GM19351 (cell line): ENCODE measurements around the gene CLCNKA.
"Not testable (repeated sequence)": the region's sequence is repeated elsewhere in the genome, so short reads cannot be mapped to it uniquely, and the experiment has no call there.

ENCODE experiments used
- ATAC-seq: cut with Tn5 transposase; IDR thresholded peaks from one replicate; pipeline ENCODE4 v1.9.1; 2021; ENCODE audit warnings: mild to moderate bottlenecking, moderate library complexity; ENCODE audit not compliant: unreplicated experiment

The CLCNKA gene

GRCh38 chr1:16021681-16022080 is at the start of gene CLCNKA:
CLCNKA (plus strand) TSS chr1:16022036; CDS start chr1:16022620, 584 bp downstream.
- ATAC-seq: no peak

DNA sequence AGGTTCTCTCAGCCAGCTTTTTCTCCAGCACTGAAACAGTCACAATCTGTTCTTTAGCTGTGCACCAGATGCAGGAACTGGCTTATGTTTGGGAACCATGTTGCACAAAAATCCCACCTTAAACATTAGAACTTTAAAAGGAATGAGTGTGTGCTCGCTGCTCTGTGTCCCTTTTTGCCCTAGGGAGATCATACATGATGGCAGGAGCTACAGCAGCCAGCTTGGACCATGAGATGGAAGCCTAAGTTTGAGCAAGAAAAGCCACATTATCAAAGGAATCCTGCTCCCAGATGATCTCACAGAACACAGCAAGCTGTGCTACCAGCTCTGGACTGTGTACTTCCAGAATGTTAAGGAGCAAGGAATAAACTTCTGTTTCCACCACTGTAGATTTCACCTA is 49.4 kb upstream of the CLCNKA start:
- no peak for ATAC-seq

DNA sequence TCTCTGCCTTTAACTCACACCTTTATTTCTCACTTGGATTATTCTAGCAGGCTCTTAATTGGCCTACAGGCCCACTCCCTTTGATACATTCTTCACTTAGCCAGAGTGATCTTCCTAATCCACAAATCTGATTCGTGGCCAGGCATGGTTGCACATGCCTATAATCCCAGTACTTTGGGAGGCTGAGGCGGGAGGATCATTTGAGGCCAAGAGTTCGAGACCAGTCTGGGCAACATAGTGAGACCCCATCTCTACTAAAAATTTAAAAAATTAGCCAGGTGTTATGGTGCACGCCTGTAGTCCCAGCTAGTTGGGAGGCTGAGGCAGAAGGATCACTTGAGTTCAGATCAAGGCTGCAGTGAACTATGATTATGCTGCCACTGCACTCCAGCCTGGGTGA is 48.1 kb upstream of the CLCNKA start:
- ATAC-seq: no peak

GRCh38 chr1:15974855-15975254 is 47.0 kb upstream of the CLCNKA start:
- no peak for ATAC-seq

DNA sequence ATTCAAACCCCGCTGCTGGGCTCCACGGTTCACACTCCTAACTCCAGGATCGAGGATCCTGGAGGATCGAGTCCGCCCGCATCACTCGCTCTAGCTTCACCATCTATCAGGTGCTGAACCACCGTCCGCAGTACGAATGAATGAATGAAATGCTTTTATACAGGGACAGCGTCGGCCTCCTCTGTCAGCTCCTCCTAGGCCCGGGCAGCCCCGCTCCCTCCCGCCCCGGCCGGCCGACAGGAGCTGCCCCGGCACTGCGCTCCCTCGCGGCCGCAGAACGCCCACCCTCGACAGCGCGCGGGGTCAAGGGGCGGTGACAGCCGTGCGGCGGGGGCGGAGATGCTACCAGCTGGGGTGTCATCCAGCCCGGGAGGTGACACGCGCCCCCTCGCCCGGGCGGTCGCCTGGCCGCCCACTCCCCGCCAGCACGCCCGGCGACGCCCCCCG is 46.5 kb upstream of the CLCNKA start:
- ATAC-seq: peak; percentile 56

DNA sequence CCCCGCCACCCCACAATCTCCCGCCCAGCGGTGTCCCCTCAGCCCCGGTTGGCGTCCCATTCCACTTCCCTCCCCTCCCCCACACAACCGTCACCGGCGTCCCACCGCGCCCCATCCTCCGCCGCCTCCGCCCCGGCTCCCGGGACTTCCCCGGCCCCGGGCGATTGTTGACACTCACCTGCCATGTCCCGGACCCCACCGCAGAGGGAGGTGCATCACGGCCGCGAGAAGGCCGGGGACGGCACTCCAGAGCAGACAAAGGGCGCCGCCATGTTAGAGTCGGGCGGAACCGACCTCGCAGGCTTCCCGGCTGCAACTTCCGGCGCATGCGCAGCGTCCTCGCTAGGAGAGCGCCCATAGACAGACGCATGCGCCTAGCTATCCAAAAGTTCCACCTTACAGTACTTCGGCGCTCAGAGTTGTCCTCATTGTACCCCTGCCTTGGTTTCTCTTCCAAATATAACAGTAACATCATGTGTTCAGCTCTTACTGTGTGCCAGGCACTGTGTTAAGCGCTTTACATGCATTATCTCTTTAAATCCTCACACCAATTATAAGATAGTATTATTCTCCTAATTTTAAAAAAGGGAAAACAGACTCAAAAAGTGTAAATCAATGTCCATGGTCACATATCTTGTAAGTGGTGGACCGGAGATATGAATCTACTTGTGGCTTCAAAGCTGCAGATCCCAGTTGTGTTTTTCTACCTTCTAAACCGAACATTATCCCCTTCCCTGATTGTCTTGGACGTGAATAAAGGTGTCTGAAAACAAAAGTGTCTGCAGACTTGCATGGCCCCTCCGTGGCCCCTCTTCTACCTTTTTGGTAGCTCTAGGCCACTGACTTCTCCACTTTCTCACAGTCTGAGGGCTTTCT is 45.8 kb upstream of the CLCNKA start, which contains the start of gene ZBTB17:
TSS of gene ZBTB17 (minus strand) at position 297 of the 876 bp plus-strand sequence. CDS start 27,606 bp downstream, outside the sequence.
- peak; percentile 74 for ATAC-seq

DNA sequence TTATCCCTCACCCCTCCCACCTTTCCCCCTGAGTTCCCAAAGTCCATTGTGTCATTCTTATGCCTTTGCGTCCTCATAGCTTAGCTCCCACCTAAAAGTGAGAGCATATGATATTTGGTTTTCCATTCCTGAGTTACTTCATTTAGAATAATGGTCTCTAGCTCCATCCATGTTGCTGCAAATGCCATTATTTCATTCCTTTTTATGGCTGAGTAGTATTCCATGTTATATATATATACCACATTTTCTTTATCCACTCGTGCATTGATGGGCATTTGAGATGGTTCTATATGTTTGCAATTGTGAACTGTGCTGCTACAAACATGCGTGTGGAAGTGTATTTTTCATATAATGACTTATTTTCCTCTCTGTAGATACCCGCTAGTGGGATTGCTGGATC is 43.9 kb upstream of the CLCNKA start:
- not testable (repeated sequence) for ATAC-seq

- no peak for ATAC-seq
Measured at GRCh38 chr1:15981679-15982078, 40.2 kb upstream of the CLCNKA start.

DNA sequence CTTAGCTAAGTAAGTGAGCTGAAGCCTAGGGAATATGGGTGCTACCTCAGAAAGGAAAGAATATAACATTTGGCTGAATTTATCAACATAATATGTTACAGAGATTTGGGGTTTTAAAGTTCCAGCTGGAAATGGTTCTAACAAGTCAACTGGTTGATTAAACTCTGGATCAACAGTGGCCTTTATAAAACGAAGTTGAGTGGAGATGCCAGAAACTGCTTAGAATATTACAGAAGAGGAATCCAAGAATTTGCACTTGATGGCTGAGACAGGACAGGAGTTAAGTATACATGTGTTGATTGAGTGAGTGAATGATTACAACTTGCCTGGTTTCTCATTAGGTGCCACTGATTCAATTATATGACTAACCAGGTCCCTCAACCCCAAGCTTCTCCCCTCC is 38.6 kb upstream of the CLCNKA start:
- no peak for ATAC-seq

- no peak for ATAC-seq
Measured at GRCh38 chr1:15985611-15986297, 36.1 kb upstream of the CLCNKA start.

- ATAC-seq: no peak
Measured at GRCh38 chr1:15988856-15989736, 32.7 kb upstream of the CLCNKA start.

- no peak for ATAC-seq
Measured at GRCh38 chr1:15989776-15990175, 32.1 kb upstream of the CLCNKA start.

DNA sequence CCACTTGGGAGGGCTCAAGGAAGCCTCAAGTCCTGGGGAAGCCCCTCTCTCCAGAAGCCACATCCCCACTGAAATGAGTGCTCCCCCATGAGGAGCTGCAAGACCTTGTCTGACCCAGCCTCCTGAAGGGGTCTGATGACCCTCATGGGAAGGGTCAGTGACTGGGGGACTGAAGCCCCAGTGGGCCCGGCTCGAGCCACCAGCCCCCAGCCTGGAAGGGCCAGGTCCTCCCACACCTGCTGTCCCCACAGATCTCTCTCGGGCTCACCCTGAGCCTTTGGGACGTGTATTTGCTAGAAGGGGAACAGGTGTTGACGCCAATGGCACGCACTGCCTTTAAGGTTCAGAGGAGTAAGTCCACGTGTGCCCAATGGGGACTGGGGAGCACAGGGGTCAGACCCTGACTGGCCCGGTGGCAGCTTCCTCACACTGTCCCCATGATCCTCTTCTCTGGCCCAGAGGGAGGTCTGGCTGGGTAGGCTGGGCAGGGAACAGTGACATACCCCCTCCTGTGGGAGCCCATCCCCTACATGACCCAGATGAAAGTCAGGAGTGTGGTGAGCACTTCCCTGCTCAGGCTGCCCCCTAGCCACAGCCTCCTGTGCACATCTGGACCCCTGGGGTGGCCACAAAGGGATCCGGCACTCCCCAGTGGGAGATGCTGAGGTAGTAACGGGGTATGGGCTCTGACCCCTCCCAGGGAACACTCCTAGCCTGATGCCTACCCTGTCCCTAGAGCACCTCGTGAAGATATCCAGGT is 30.2 kb upstream of the CLCNKA start:
- no peak for ATAC-seq

DNA sequence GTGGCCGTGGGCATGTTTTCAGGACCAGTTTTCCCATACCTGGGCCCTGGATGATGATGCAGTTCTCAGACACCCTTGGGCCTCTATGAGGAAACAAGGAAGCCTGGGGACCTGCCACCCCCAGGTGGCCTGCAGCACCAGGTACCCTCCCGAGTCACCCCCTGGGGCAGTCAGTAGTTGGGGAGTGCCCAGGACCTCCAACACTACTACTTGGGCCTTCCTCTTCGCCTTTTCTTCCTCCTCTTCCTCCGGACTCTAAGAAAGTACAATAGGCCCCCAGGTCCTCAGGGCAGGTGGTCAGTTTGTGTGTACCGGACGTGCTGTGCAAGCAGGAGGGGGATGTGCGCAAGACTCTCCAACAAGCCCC is 29.7 kb upstream of the CLCNKA start:
- ATAC-seq: no peak

DNA sequence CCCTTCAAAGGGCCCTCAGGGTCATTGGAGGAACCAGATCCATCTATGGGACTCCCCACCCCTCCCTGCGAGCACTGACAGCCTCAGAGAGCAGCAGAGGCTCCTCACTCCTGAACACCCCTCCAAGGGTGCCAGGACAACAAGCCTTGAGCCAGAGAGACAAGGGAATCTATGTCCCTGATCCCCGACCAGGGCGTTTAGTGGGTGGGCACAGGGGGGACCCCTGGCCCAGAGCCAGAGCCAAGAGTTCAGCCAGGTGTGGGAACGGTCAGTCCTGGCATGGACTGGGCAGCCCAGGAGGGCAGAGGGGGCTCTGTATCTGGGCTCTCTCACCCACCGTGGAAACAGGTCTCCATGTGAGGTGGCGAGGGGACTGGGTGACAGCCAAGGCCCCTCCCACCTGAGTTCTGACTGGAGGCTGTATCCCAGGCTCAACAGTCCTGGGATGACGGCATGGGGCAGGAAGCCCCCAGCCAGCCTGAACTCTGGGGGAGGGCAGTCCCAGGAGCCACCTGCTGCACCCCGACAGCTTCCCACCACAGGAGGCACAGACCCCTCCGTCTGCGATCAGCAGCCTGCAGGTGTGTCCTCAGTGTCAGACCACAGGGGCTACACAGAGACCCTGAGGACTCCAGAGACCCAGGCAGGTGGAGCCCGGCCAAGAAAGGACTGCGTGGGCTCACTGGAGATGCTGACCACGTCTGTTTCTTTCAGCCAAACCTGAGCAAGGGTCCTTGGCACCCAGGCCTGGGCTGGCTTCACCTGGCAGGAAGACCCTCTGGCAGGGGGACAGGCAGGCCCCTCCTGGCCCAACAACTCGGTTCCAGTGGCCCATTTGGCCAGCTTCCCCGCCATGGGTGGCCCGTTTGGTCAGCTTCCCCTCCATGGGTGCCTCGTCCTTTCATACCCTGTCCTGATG is 29.0 kb upstream of the CLCNKA start:
- ATAC-seq: no peak

DNA sequence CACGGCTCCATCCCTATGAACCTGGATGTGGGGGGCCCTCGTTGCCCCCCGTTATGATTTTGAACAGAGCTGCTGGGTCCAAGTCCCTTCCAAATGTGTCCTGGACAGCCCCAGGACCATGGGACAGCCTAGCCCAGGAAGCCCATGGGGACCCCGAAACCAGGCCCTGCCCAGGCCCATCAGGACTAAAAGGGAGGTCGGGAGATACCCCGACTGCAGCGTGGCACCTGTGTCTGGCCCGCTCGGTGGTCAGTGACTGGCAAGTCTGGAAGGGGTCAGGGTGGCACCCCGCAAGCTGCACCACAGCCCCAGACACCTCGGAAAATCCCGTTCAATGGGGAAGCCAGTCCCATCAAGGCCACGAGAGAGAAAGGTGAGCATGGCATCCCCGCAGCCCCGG is 28.2 kb upstream of the CLCNKA start:
- no peak for ATAC-seq

- no peak for ATAC-seq
Measured at GRCh38 chr1:15994081-15994480, 27.8 kb upstream of the CLCNKA start.

GRCh38 chr1:15994590-15995351 is 27.1 kb upstream of the CLCNKA start:
- ATAC-seq: no peak
